ENCODE measurements around the gene FARP1. TPM values are rescaled to one million over a fixed set of nuclear protein-coding genes. Genes with fewer than 3 reads are reported as not detected.

The FARP1 gene
- total and polyA plus RNA-seq, 2 of the 13 experiments (the other 11 are each of a cell fraction or from before 2014, with no cell fraction given), result 70.6 to 126 TPM

- no peak for TF ChIP-seq ZNF562 (CRISPR knock-in tag; IDR thresholded peaks at IDR 0.05; ENCODE audit: borderline replicate concordance)
- 0 out of 2 replicates have a peak, but pooled peaks have one; percentile 10 for TF ChIP-seq RXRB (CRISPR knock-in tag; IDR thresholded peaks at IDR 0.05; ENCODE audit: borderline replicate concordance)
- TF ChIP-seq, protein P1, sequence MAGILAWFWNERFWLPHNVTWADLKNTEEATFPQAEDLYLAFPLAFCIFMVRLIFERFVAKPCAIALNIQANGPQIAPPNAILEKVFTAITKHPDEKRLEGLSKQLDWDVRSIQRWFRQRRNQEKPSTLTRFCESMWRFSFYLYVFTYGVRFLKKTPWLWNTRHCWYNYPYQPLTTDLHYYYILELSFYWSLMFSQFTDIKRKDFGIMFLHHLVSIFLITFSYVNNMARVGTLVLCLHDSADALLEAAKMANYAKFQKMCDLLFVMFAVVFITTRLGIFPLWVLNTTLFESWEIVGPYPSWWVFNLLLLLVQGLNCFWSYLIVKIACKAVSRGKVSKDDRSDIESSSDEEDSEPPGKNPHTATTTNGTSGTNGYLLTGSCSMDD (CRISPR knock-in tag; IDR thresholded peaks at IDR 0.05), result no peak
- TF ChIP-seq ETV5 (CRISPR knock-in tag; IDR thresholded peaks at IDR 0.05; ENCODE audit: borderline replicate concordance), result peak; percentile 37; the same call in 1 of the 2 replicates
- TF ChIP-seq RXRA (CRISPR knock-in tag; IDR thresholded peaks at IDR 0.05), result no peak
- TF ChIP-seq, protein P2, sequence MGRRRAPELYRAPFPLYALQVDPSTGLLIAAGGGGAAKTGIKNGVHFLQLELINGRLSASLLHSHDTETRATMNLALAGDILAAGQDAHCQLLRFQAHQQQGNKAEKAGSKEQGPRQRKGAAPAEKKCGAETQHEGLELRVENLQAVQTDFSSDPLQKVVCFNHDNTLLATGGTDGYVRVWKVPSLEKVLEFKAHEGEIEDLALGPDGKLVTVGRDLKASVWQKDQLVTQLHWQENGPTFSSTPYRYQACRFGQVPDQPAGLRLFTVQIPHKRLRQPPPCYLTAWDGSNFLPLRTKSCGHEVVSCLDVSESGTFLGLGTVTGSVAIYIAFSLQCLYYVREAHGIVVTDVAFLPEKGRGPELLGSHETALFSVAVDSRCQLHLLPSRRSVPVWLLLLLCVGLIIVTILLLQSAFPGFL (CRISPR knock-in tag; IDR thresholded peaks at IDR 0.05), result no peak
- 0 out of 2 replicates have a peak, but pooled peaks have one; percentile 42 for TF ChIP-seq KLF12 (CRISPR knock-in tag; IDR thresholded peaks at IDR 0.05; ENCODE audit: borderline replicate concordance)
- no peak for TF ChIP-seq GRHL1 (CRISPR knock-in tag; conservative IDR thresholded peaks at IDR 0.05)
- TF ChIP-seq TEAD3 (CRISPR knock-in tag; optimal IDR thresholded peaks at IDR 0.05; ENCODE audit: borderline replicate concordance), result peak; percentile 6
- TF ChIP-seq PITX1 (CRISPR knock-in tag; IDR thresholded peaks at IDR 0.05), result peak; percentile 66; the same call in 1 of the 2 replicates
- TF ChIP-seq MAFK (conservative IDR thresholded peaks at IDR 0.05 in 1 of 2, IDR thresholded peaks at IDR 0.05 in 1 of 2; ENCODE audit: low read length in 2 of 2), result peak; percentile 77 to 86
- no peak for TF ChIP-seq ZNF766 (CRISPR knock-in tag; IDR thresholded peaks at IDR 0.05; ENCODE audit: borderline replicate concordance)
- peak; percentile 52 for TF ChIP-seq POGZ (CRISPR knock-in tag; IDR thresholded peaks at IDR 0.05)
- no peak for TF ChIP-seq NPAS2 (CRISPR knock-in tag; IDR thresholded peaks at IDR 0.05; ENCODE audit: borderline replicate concordance)
- TF ChIP-seq, protein P3, sequence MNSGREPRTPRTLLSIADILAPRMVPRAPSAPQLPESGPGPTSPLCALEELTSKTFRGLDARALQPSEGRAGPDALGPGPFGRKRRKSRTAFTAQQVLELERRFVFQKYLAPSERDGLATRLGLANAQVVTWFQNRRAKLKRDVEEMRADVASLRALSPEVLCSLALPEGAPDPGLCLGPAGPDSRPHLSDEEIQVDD (CRISPR knock-in tag; IDR thresholded peaks at IDR 0.05; ENCODE audit: borderline replicate concordance), result no peak
- TF ChIP-seq, protein P4, sequence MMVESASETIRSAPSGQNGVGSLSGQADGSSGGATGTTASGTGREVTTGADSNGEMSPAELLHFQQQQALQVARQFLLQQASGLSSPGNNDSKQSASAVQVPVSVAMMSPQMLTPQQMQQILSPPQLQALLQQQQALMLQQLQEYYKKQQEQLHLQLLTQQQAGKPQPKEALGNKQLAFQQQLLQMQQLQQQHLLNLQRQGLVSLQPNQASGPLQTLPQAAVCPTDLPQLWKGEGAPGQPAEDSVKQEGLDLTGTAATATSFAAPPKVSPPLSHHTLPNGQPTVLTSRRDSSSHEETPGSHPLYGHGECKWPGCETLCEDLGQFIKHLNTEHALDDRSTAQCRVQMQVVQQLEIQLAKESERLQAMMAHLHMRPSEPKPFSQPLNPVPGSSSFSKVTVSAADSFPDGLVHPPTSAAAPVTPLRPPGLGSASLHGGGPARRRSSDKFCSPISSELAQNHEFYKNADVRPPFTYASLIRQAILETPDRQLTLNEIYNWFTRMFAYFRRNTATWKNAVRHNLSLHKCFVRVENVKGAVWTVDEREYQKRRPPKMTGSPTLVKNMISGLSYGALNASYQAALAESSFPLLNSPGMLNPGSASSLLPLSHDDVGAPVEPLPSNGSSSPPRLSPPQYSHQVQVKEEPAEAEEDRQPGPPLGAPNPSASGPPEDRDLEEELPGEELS (CRISPR knock-in tag; IDR thresholded peaks at IDR 0.05), result peak; percentile 77
- TF ChIP-seq ZNF274 (CRISPR knock-in tag; IDR thresholded peaks at IDR 0.05), result 0 out of 2 replicates have a peak, but pooled peaks have one; percentile 37
- TF ChIP-seq BHLHE40 (IDR thresholded peaks at IDR 0.05; ENCODE audit: low read length), result no peak
- no peak for TF ChIP-seq CCAR2 (optimal IDR thresholded peaks at IDR 0.05; ENCODE audit: low read depth, low read length)
- peak; percentile 86; the same call in 1 of the 2 replicates for TF ChIP-seq SPEN (CRISPR knock-in tag; IDR thresholded peaks at IDR 0.05; ENCODE audit: low read depth)
Measured at GRCh38 chr13:98484289-98485219, 341.7 kb downstream of the FARP1 start (continued).

Data from HepG2 (cell line).